HG03139 (cell line): ENCODE results near the gene ANO3.
"Not testable (repeated sequence)": the region's sequence is repeated elsewhere in the genome, so short reads cannot be mapped to it uniquely, and the experiment has no call there.

Experiments
- ATAC-seq: cut with Tn5 transposase; IDR thresholded peaks from one replicate; pipeline ENCODE4 v1.9.1; 2021; ENCODE audit not compliant: unreplicated experiment

Gene ANO3

DNA sequence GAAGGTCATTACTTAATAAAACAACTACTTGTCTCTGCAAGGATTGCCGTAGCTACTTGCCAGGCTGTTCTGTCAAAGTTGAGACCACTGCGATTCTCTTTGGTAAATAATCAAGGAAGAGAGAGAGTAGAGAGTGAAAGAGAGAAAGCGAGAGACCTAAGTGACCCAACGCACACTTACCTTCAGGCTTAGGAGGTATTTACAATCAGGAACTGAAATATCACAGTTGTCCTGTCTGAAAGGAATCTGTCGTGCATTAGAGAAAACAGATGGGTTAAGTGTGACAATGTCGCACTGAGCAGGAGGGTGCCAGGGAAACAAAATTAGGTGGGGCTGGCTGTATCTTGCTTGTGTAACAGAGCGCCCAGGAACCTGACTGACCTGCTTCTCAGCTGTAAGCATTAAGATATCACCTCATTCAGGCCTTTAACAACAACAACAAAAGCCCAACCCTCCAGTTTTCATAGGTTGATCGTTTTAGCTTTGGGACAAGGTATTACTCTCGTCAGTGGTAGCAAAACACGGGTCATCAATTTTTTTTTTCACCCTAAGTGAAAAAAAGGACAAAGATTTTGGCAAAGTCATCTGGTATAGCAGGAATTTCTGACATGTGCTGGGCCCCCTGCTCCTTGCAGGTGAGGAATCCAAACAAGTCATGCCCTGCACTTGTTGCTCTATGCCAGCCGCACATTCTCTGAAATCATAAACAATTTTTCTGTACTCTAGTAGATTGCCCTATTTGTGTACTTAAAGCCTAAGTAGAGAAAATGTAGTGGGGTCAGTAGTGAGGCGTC lies 240.1 kb downstream of the ANO3 start, which contains the start of gene MUC15:
Gene MUC15 (minus strand): TSS at position 403 of the 794 bp plus-strand sequence. CDS start 5,169 bp downstream, outside the sequence.
- no peak for ATAC-seq

GRCh38 chr11:26572770-26573402 lies 241.0 kb downstream of the ANO3 start:
- no peak for ATAC-seq

DNA sequence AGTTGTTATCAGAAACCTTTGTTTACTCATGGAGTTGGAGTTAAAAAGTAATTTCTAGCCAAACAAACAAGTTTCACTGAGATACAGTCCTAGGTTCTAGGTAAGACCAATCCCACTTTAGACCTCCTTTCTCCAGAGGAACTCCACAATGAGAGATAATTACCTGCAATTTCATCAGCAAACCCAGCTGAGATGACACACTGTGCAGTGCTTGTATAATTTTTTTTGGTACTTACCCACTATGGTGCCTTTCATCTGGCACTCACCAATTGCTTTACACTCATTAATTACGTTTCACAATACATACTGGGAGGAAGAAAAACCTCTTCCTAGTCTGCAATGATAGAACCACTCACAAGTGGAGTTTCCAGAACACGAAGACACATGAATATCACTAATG lies 242.0 kb downstream of the ANO3 start:
- no peak for ATAC-seq

DNA sequence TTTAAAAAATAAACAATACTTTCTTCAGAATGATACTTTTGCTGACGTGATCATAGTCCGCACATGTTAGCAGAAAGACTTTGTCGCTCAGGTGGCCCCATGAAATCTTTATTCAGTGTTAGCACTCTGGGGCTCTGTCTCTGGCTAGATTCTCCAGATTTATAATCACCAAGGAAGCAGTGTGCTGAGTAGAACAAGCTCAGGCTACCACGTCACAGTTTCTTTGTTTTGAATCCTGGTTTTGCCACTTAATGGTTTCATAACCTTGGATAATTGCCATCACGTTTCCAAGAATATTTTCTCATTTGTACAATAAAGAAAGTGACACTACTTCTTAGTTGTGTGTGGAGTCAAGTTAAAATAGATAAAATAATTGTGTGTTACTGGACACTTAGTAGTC lies 244.0 kb downstream of the ANO3 start:
- no peak for ATAC-seq

DNA sequence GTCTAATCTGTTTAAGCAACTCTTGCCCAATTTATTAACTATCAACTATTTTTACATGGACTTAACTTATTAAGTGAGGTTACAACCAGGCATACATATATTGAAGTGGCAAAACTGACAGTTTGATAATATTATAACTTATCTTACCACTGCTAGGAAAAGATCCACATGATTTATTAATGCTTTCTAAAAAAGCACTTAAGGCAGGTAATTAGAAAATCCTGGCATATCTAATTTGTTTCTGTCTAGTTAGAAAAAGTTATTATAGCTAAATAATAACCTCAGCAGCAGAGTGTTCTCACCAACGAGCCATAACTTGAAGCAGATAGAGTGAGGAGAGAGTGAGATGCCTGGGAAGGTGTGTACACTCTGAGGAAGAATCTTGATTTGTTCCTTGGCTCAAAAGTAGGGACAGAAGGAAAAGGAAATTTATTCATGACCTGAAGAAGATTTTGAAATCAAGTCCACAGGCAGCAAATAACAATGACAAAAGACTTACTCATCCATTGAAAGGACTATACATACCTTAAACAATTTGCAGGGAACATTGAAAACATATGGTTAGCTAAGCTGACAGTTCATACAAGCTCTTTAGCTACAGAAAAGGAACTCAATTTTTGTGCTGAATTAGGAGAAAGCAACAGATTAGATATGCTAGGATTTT lies 247.2 kb downstream of the ANO3 start:
- no peak for ATAC-seq

DNA sequence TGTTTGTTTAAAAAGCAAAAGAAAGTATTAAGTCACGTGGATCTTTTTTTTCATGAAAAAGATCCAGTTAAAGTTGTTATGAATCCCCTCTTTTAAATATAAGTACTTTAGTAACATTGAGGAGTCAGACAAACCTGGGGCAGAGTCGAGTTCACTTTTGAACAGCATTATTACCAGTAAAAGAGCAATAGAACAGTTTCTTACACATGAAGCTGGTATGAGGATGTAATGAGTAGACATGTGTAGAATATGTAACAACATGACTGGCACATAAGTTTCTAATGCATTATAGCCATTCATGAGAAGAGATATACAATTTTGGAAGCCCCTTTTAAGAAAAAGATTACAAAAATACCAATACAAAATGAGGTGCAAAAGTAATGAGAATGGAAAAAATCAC lies 247.8 kb downstream of the ANO3 start:
- ATAC-seq: no peak

DNA sequence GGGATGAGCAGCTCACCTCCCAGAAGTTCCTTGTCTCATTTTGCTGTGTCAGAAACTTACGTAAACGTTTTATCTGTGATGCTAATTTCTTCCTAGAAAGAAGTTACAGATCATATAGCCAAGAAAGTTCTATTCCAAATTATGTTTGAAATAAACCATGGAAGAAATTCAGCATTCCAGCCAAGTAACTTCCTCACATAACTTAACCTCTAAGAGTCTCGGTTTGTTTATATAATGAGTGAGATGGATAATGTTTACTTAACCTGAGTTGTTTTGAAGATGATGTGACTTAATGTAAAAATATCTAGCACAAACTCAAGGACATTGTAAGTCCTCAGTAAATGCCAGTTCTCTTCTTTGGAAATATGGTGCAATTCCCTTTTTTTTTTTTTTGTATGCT lies 249.0 kb downstream of the ANO3 start:
- ATAC-seq: no peak

GRCh38 chr11:26583550-26583949 lies 251.6 kb downstream of the ANO3 start:
- ATAC-seq: no peak

GRCh38 chr11:26584818-26585217 lies 252.9 kb downstream of the ANO3 start:
- ATAC-seq: no peak

DNA sequence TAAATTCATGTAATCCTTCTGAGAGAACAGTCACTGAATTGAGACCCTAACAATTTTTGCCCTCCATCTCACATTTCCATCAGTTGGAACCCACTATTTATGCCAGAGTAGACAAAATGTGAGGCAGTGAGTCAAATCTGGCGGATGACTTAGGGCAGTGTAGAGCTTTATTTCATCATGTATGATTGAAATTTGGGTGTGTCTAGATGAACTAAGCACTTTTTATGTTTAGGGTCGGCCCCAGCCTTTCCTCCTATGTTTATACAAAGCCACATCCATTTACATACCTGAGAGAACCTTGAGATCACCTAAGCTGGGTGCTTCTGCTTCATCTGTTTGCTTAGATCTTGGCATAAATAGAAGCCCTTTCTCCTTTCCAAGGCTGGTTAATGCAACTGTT lies 255.1 kb downstream of the ANO3 start:
- no peak for ATAC-seq

DNA sequence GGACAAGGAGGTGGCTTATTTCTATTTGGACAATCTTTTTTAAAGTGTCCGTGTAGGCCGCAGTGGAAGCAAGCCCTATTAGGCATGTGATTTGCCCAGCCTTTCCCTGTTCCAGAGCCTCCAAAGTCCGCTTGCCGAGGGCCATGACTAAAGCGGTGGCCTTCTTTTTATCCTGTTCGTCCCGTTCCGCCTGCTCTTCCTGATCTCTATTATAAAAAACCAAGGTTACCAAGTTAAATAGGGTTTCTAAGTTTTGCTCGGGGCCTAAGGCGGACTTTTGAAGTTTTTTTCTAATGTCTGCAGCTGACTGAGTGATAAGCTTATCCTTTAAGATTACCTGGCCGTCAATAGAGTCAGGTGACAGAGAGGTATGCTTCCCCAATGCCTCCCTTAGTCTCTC lies 261.8 kb downstream of the ANO3 start:
- ATAC-seq: no peak

DNA sequence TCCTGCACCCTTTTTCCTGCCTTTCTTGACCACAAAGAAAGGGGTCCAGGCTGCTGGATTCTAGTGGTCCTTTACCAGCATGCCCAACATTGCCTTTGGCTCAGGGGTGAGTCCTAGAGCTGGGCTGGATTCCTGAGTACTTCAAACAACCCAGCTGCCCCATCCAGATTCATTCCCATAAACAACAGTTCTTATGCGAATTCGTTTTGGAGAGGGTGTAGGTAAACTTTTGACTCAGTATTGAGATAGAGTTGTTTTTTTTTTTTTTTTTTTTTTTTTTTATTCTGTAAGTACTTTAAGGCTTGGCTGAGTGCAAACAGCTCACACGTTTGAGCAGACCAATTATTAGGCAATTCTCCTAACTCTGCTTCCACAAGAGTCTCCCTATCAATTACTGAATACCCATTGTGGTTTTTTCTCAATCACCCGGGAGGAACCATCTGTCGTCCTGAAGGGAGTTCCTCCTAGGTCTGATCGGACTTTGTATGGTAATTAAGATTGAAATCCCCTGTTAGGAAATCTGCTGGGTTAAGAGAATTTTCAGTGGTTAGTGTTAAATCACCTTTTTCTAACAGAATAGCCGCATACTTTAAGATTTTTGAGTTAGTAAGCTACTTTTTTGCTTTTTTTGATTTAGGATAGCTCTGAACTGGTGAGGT lies 263.4 kb downstream of the ANO3 start:
- ATAC-seq: not testable (repeated sequence)

DNA sequence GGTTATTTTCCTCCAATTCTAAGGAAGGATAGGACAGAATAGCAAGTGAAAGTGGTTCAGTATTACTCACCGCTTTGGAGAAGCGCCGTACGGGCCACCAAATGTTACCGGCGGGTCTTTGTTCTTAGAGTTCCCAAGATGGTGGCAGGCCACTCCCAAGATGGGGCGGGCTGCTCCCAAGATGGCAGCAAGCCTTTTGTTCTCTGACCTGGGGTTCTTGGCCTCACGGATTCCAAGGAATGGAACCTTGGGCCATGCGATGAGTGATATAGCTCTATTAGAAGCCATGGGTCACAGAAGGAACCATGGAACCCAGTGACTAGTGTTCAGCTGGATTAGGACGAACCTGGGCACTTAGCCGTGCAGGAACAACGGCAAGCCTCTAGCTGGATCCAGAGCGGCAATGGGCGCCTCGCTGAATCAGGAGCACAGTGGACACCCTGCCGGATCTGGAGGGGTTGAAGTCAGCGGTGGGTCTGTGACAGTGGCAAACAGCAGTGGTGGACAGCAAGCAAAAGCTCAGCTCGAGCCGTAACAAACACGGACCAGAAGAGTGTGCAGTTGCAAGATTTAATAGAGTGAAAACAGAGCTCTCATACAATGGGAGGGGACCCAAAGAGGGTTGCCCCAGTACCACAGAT lies 265.2 kb downstream of the ANO3 start:
- ATAC-seq: not testable (repeated sequence)

DNA sequence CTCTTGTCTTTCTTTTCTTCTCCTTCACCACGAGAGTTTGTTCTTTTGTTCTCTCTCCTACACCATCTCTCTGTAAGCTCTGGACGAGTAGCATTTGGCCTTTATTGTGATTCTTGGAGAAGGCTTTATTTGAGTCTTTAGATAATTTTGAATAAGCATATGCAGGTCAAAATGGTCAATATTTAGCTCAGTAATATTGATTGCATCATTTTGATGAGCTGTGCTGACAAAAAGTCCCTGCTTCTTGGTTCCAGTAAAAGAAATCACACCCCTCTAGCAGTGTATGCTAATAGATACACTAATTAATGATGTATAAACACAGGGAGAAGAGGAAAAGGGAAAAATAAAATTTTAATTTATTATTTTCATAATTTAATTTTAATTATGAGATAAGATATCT lies 266.0 kb downstream of the ANO3 start:
- no peak for ATAC-seq

DNA sequence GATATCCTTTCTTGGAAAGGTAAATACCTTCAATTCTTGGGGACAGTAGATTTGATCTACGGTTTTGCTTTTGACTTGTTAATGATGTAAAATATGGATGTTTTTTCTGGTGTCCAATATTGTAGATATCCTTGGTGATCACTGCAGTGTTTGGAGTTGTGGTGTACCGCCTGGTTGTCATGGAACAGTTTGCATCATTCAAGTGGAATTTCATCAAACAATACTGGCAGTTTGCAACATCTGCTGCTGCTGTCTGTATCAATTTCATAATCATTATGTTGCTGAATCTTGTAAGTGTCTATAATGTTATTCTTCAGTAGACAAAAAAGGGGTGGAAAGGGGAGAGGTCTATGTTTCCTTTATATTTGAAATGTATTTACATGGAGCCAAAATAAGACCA lies 267.5 kb downstream of the ANO3 start:
- no peak for ATAC-seq

- no peak for ATAC-seq
These were observed 268.0 kb downstream of the ANO3 start for GRCh38 chr11:26599876-26600434.

DNA sequence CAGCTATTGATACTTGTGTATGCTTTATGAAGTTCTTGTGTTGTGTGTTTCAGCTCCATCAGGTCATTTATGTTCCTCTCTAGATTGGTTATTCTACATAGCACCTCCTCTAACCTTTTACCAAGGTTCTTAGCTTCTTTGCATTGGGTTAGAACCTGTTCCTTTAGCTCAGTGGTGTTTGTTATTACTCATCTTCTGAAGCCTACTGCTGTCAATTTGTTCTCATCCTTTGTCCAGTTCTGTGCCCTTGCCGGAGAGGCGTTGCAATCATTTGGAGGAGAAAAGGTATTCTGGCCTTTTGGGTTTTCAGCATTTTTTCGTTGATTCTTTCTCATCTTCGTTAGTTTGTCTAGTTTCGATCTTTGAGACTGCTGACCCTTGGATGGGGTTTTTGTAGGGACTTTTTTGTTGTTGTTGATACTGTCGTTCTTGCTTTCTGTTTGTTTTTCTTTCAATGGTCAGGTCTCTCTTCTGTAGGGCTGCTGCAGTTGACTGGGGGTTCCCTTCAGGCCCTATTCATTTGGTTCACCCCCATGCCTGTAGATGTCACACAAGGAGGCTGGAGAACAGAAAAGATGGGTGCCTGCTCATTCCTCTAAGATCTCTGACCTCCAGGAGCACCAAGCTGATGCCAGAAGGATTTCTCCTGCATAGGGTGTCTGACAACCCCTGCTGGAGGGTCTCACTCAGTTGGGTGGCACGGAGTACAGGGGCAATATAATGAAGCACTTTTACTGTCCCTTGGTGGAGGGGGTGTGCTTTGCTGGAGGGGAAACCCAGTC lies 276.0 kb downstream of the ANO3 start:
- ATAC-seq: no peak

- no peak for ATAC-seq
These were observed 276.7 kb downstream of the ANO3 start for GRCh38 chr11:26608507-26609146.

DNA sequence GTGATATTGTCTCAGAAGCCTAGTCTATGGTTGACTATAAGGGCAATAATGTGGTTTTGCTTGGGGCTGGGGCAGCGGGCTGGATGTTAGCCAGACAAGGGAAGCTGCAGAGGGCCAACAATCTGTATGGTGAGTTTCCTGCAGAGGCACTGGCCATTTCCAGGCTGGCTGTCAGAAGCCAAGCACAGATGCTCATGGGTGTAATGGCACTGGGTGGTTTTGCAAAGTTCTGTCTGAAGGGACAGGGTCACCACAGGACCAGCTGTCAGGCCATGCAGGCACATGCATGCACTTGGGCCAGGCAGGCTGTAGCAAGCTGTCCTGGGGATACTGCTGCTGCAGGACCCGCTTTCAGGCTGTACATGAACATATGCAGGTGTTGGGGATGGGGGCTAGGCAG lies 281.8 kb downstream of the ANO3 start:
- no peak for ATAC-seq
